Mesenchymal stem cell (in vitro differentiated cells and primary cell): ENCODE results near the gene FRMD4A.
A peak's percentile ranks its signal among the peaks of the same experiment; 100 is the strongest.

ENCODE experiments used
- DNase-seq: peaks from one replicate; pipeline ENCODE4 v3.0.0-alpha.2; 2013
- H2AFZ ChIP-seq: one replicate; pipeline ENCODE4 v1.6.1; 2013; ENCODE audit warnings: low read depth, mild to moderate bottlenecking, control low read depth, inconsistent platforms, low read length, moderate library complexity
- H2AK5ac ChIP-seq: 2 replicates; pipeline ENCODE4 v1.6.1; 2013; ENCODE audit warnings: low read length, moderate library complexity, mild to moderate bottlenecking, inconsistent platforms; ENCODE audit not compliant: severe bottlenecking
- H2BK120ac ChIP-seq: one replicate; pipeline ENCODE4 v1.6.1; 2013; ENCODE audit warnings: low read depth, mild to moderate bottlenecking, inconsistent platforms, low read length, moderate library complexity
- H2BK12ac ChIP-seq, 2 experiments: one replicate each; pipeline ENCODE4 v1.6.1; 2013; ENCODE audit warnings: inconsistent platforms in 2 of 2, low read length in 2 of 2, mild to moderate bottlenecking in 2 of 2, moderate library complexity in 2 of 2, control low read depth in 1 of 2
- H2BK15ac ChIP-seq: one replicate; pipeline ENCODE4 v1.6.1; 2013; ENCODE audit warnings: mild to moderate bottlenecking, low read depth, inconsistent platforms; ENCODE audit not compliant: poor library complexity, severe bottlenecking
- H2BK5ac ChIP-seq: 2 replicates; pipeline ENCODE4 v1.6.1; 2013; ENCODE audit warnings: low read depth, mild to moderate bottlenecking, low read length, control low read depth, inconsistent platforms; ENCODE audit not compliant: poor library complexity, severe bottlenecking
- H3K14ac ChIP-seq, 2 experiments: one replicate each; pipeline ENCODE4 v1.6.1; 2013; ENCODE audit warnings: inconsistent platforms in 2 of 2, low read length in 2 of 2, control low read depth in 1 of 2, mild to moderate bottlenecking in 1 of 2, moderate library complexity in 1 of 2
- H3K18ac ChIP-seq, 2 experiments: one replicate each; pipeline ENCODE4 v1.6.1; 2013; ENCODE audit warnings: inconsistent platforms in 2 of 2, low read length in 2 of 2, control low read depth in 1 of 2, low read depth in 1 of 2, mild to moderate bottlenecking in 1 of 2
- H3K23ac ChIP-seq, 2 experiments: one replicate each; pipeline ENCODE4 v1.6.1; 2013; ENCODE audit warnings: inconsistent platforms in 2 of 2, low read length in 2 of 2, mild to moderate bottlenecking in 2 of 2, moderate library complexity in 2 of 2, control low read depth in 1 of 2
- H3K27ac ChIP-seq: 2 replicates; pipeline ENCODE4 v1.5.1; 2013; ENCODE audit warnings: mild to moderate bottlenecking, moderate library complexity, low read length, control low read depth, inconsistent platforms; ENCODE audit not compliant: poor library complexity, severe bottlenecking
- H3K27me3 ChIP-seq, 2 experiments: 2 replicates each; pipeline versions ENCODE4 v1.6.1 to v1.7.0; 2013; ENCODE audit warnings: low read length in 2 of 2, mild to moderate bottlenecking in 2 of 2, moderate library complexity in 2 of 2, control low read depth in 1 of 2, inconsistent platforms in 1 of 2; ENCODE audit not compliant: control insufficient read depth in 1 of 2, insufficient read depth in 1 of 2
- H3K36me3 ChIP-seq, 2 experiments: 2 replicates each; pipeline versions ENCODE4 v1.6.1 to v1.7.0; 2013; ENCODE audit warnings: low read length in 2 of 2, control low read depth in 1 of 2, inconsistent platforms in 1 of 2, low read depth in 1 of 2, mild to moderate bottlenecking in 1 of 2; ENCODE audit not compliant: insufficient read depth in 2 of 2, control insufficient read depth in 1 of 2
- H3K4ac ChIP-seq, 2 experiments: one replicate each; pipeline ENCODE4 v1.6.1; 2013; ENCODE audit warnings: inconsistent platforms in 2 of 2, low read length in 2 of 2, mild to moderate bottlenecking in 2 of 2, moderate library complexity in 2 of 2, control low read depth in 1 of 2, low read depth in 1 of 2
- H3K4me1 ChIP-seq: 2 replicates; pipeline ENCODE4 v1.6.1; 2013; ENCODE audit warnings: low read depth, low read length, control low read depth; ENCODE audit not compliant: control insufficient read depth, insufficient read depth
- H3K4me2 ChIP-seq: 2 replicates; pipeline ENCODE4 v1.6.1; 2013; ENCODE audit warnings: low read length, mild to moderate bottlenecking, inconsistent platforms; ENCODE audit not compliant: poor library complexity, severe bottlenecking
- H3K4me3 ChIP-seq, 2 experiments: 2 replicates each; pipeline versions ENCODE4 v1.5.1 to v1.7.0; 2013; ENCODE audit warnings: low read length in 2 of 2, mild to moderate bottlenecking in 2 of 2, control low read depth in 1 of 2, low read depth in 1 of 2; ENCODE audit not compliant: insufficient read depth in 1 of 2
- H3K79me1 ChIP-seq: replicated peaks from 2 replicates; pipeline ENCODE4 v1.6.1; 2013; ENCODE audit warnings: mild to moderate bottlenecking, control low read depth, low read length, inconsistent platforms; ENCODE audit not compliant: poor library complexity, severe bottlenecking
- H3K9ac ChIP-seq: 2 replicates; pipeline ENCODE4 v1.7.0; 2013; ENCODE audit warnings: mild to moderate bottlenecking, low read length, moderate library complexity
- H3K9me3 ChIP-seq: 2 replicates; pipeline ENCODE4 v1.7.0; 2013; ENCODE audit warnings: mild to moderate bottlenecking, low read length; ENCODE audit not compliant: control insufficient read depth
- H4K8ac ChIP-seq: one replicate; pipeline ENCODE4 v1.6.1; 2013; ENCODE audit warnings: inconsistent platforms, mild to moderate bottlenecking, low read length, moderate library complexity
- H4K91ac ChIP-seq: one replicate; pipeline ENCODE4 v1.6.1; 2013; ENCODE audit warnings: mild to moderate bottlenecking, low read length, inconsistent platforms
- WGBS: methylation state at CpG from one replicate; pipeline ENCODE4 v1.1.7; 2013; ENCODE audit warnings: mixed read lengths; 5-methylcytosine and 5-hydroxymethylcytosine counted together

FRMD4A gene

DNA sequence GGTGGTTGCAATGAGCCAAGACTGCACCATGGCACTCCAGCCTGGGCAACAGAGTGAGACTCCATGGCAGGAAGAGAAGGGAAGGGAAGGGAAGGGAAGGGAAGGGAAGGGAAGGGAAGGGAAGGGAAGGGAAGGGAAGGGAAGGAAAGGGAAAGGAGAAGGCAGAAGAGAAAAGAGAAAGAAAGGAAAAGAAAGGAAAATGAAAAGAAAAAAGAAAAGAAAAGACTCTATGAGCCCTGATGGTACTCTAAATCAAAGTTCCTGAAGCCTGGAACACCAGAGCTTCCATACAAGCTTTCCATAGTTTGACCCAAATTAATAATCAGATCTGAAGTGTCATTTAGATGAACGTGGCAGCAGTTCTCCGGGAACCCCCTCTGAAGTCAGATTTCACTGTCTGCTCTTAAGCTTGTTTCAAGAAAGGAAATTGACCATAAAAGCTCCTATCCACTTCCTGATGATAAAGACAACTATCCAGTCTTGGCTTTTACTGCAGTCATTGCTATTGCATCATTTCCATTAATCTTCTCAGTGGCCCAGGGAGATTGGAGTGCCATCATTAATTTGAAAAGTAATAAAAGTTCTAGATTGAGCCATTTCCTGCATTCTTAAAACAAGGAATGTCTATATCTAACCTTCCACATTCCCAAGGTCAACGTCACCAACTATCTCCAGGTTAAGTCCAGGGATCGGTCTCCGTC is 44.2 kb upstream of the FRMD4A start:
- peaks cover 5% of the 10 kb centered on the region for H3K4me1 ChIP-seq
- H2BK12ac ChIP-seq, result no peak overlapping the region
- H3K14ac ChIP-seq, result no peak overlapping the region
- peaks cover 4 to 86% of the 10 kb centered on the region in 2 experiments for H3K27me3 ChIP-seq
- peaks cover 4% of the 10 kb centered on the region for H3K9me3 ChIP-seq
- H2BK120ac ChIP-seq, result no peak overlapping the region
- no peaks in the 10 kb centered on the region for H3K79me1 ChIP-seq
- no peak overlapping the region for H3K4ac ChIP-seq
- no peak overlapping the region for H2AFZ ChIP-seq
- H2BK5ac ChIP-seq, result no peak overlapping the region
- H3K23ac ChIP-seq, result no peak overlapping the region
- no peak overlapping the region for H3K27ac ChIP-seq
- H2BK15ac ChIP-seq, result no peak overlapping the region
- no peak overlapping the region for H3K4me3 ChIP-seq
- 22% methylated on average over 5 of the region's 5 CpGs for WGBS
- no peak overlapping the region for H3K9ac ChIP-seq
- no peak overlapping the region for H4K8ac ChIP-seq
- no peak overlapping the region for H2AK5ac ChIP-seq
- no peak overlapping the region for H4K91ac ChIP-seq
- no peak overlapping the region for H3K18ac ChIP-seq
- no peaks in the 10 kb centered on the region for H3K36me3 ChIP-seq
- peak; percentile 41 for DNase-seq
- H3K4me2 ChIP-seq, result no peak overlapping the region

DNA sequence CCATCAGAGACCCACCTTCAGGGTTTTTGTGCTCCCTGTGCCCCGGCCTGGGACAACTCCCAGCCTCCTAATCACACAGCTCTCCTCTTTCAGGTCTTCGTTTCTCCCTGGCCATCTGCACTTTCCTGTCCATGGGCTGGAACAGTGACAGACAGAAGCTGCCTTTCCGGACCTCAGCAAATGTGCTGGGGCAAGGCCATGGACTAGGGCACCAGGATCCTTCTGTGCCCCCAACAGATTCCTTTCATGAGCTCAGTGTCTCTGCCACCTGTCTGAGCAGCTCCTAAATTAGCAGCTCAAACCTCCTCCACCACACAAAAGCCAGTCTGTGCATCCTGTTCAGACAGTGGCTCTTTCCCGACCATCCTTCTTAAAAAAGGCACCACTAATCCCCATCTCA is 41.9 kb upstream of the FRMD4A start:
- Histone ChIP-seq H3K27me3 (peaks cover 4 to 84% of the 10 kb centered on the region in 2 experiments), H2BK120ac (no peak overlapping the region), H3K23ac (no peak overlapping the region), H4K8ac (no peak overlapping the region), H3K4me1 (no peaks in the 10 kb centered on the region), H3K36me3 (no peaks in the 10 kb centered on the region), H2AFZ (no peak overlapping the region), H3K9ac (no peak overlapping the region), H3K79me1 (no peaks in the 10 kb centered on the region), H3K18ac (no peak overlapping the region), H4K91ac (no peak overlapping the region), H3K4me3 (no peak overlapping the region), H3K4ac (no peak overlapping the region), H3K27ac (no peak overlapping the region), H3K9me3 (peaks cover 5% of the 10 kb centered on the region), H2BK12ac (no peak overlapping the region), H3K14ac (no peak overlapping the region), H3K4me2 (no peak overlapping the region), H2BK5ac (no peak overlapping the region), H2AK5ac (no peak overlapping the region), H2BK15ac (no peak overlapping the region)
- 83% methylated on average over 4 of the region's 4 CpGs for WGBS
- no peak for DNase-seq

- Histone ChIP-seq H2BK12ac (no peak overlapping the region), H2BK120ac (no peak overlapping the region), H3K18ac (no peak overlapping the region), H3K9ac (no peak overlapping the region), H2AK5ac (no peak overlapping the region), H3K4ac (no peak overlapping the region), H4K8ac (no peak overlapping the region), H3K27ac (no peak overlapping the region), H4K91ac (no peak overlapping the region), H2AFZ (no peak overlapping the region), H3K36me3 (no peaks in the 10 kb centered on the region), H3K9me3 (peaks cover 5% of the 10 kb centered on the region), H3K14ac (no peak overlapping the region), H3K23ac (no peak overlapping the region), H2BK5ac (no peak overlapping the region), H3K4me1 (no peaks in the 10 kb centered on the region), H3K4me2 (no peak overlapping the region), H3K79me1 (no peaks in the 10 kb centered on the region), H2BK15ac (no peak overlapping the region), H3K4me3 (no peak overlapping the region), H3K27me3 (peaks cover 4 to 91% of the 10 kb centered on the region in 2 experiments)
- WGBS, result 54% methylated on average over 4 of the region's 4 CpGs
- no peak for DNase-seq
Measured at GRCh38 chr10:14371581-14371980, 40.9 kb upstream of the FRMD4A start.

DNA sequence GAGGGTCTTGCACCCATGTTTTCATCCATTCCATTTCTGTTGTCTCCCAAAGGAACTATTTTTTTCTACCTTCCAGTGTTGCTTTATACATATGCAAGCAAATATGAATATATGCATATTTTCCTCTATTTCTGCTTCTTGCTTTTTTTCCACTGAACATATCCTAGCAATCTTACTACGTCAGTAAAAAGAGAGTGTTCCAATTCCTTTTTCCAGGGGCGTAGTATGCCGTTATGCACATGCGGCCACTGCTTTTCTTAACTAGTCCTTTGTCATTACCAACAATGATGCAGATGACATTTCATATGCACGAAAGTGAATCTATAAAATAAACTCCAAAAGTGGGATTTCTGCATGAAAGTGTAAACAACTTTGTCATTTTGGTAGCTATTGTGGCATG is 40.2 kb upstream of the FRMD4A start:
- Histone ChIP-seq H3K9me3 (peaks cover 5% of the 10 kb centered on the region), H2AFZ (no peak overlapping the region), H3K27me3 (peaks cover 10 to 94% of the 10 kb centered on the region in 2 experiments), H4K8ac (no peak overlapping the region), H2BK12ac (no peak overlapping the region), H3K36me3 (no peaks in the 10 kb centered on the region), H3K23ac (no peak overlapping the region), H3K4ac (no peak overlapping the region), H3K79me1 (no peaks in the 10 kb centered on the region), H3K9ac (no peak overlapping the region), H2BK120ac (no peak overlapping the region), H3K4me2 (no peak overlapping the region), H4K91ac (no peak overlapping the region), H3K27ac (no peak overlapping the region), H3K18ac (no peak overlapping the region), H2AK5ac (no peak overlapping the region), H3K14ac (no peak overlapping the region), H3K4me1 (no peaks in the 10 kb centered on the region), H2BK5ac (no peak overlapping the region), H3K4me3 (no peak overlapping the region), H2BK15ac (no peak overlapping the region)
- 86% methylated on average over 5 of the region's 5 CpGs for WGBS
- DNase-seq, result no peak
